HL-60 (cell line): Measurements from ENCODE around the gene CD36.

ENCODE experiments used
- POLR2AphosphoS5 ChIP-seq: IDR thresholded peaks from 2 replicates; pipeline ENCODE4 v1.6.1; 2012; ENCODE audit warnings: low read depth
- TF ChIP-seq, protein P1 (sequence below): IDR thresholded peaks from one replicate; pipeline ENCODE4 v1.5.1; 2011; ENCODE audit warnings: low read length, control low read depth, inconsistent platforms; ENCODE audit not compliant: insufficient read depth

- TF ChIP-seq, protein P1, sequence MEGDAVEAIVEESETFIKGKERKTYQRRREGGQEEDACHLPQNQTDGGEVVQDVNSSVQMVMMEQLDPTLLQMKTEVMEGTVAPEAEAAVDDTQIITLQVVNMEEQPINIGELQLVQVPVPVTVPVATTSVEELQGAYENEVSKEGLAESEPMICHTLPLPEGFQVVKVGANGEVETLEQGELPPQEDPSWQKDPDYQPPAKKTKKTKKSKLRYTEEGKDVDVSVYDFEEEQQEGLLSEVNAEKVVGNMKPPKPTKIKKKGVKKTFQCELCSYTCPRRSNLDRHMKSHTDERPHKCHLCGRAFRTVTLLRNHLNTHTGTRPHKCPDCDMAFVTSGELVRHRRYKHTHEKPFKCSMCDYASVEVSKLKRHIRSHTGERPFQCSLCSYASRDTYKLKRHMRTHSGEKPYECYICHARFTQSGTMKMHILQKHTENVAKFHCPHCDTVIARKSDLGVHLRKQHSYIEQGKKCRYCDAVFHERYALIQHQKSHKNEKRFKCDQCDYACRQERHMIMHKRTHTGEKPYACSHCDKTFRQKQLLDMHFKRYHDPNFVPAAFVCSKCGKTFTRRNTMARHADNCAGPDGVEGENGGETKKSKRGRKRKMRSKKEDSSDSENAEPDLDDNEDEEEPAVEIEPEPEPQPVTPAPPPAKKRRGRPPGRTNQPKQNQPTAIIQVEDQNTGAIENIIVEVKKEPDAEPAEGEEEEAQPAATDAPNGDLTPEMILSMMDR, result no peak
- TF ChIP-seq POLR2AphosphoS5, result no peak
Measured at GRCh38 chr7:80640846-80641245, 2.4 kb downstream of the CD36 start.
